K562 (cell line): ENCODE data around the gene FAM227B. TPM values are rescaled to one million over a fixed set of nuclear protein-coding genes. Genes with fewer than 3 reads are reported as not detected.
A peak's percentile ranks its signal among the peaks of the same experiment; 100 is the strongest.

Experiments used
- ATAC-seq: fragments of 200-7000 bp; cut with Tn5 transposase; 3 replicates; pipeline ENCODE4 v1.9.1; 2020; ENCODE audit warnings: moderate library complexity
- BruUV-seq: library from RNA; stranded (reverse); fragments of 400-500 nt; replicated peaks from 2 replicates; lab custom pipeline; 2021; lab: Mats Ljungman, UMichigan
- CTCF ChIA-PET: fragments of 300-600 bp; formaldehyde crosslinking; extraction: SDS; loops from one replicate; lab custom pipeline; 2021; ENCODE audit warnings: low intra/inter-chr PET ratio; lab: Yijun Ruan, JAX
- POLR2A ChIA-PET: fragments of 300-600, 350-650 bp; sonication (Branson Sonifier 250); formaldehyde crosslinking; extraction: SDS; loops from one replicate; lab custom pipeline; 2021; ENCODE audit warnings: antibody characterized with exemption, inconsistent platforms; lab: Yijun Ruan, JAX
- DNase-seq, 4 experiments: peaks; one replicate each; pipeline versions ENCODE4 v3.0.0 to v3.0.0-alpha.2; 2011 to 2018; ENCODE audit warnings: low spot score in 3 of 4, mixed read lengths in 3 of 4; ENCODE audit errors: extremely low read depth in 1 of 4
- FAIRE-seq: peaks from 2 replicates; lab custom pipeline; 2011; peaks lifted over from hg19 to GRCh38; lab: Jason Lieb, UNC
- H2AFZ ChIP-seq: 2 replicates; pipeline ENCODE4 v1.6.0; 2011; ENCODE audit warnings: low read depth, low read length, control low read depth, inconsistent platforms
- H3K27ac ChIP-seq: fragments of 200-600 bp; 3 replicates; pipeline ENCODE4 v1.8.0; 2011; ENCODE audit warnings: low read depth, mild to moderate bottlenecking, control low read depth, inconsistent platforms, low read length, moderate library complexity, mixed read lengths; ENCODE audit errors: extremely low read depth
- H3K27me3 ChIP-seq, 2 experiments: fragments of 300-600 bp in 1 of 2; 2 replicates in 1 of 2; 3 replicates in 1 of 2; pipeline versions ENCODE4 v1.6.0 to v1.8.0; 2011; ENCODE audit warnings: inconsistent platforms in 2 of 2, low read length in 2 of 2, mild to moderate bottlenecking in 1 of 2, mixed read lengths in 1 of 2, moderate library complexity in 1 of 2; ENCODE audit not compliant: control insufficient read depth in 2 of 2, insufficient read depth in 2 of 2
- H3K36me3 ChIP-seq: fragments of 300-600 bp; 3 replicates; pipeline ENCODE4 v1.8.0; 2011; ENCODE audit warnings: mild to moderate bottlenecking, low read length, inconsistent platforms; ENCODE audit not compliant: control insufficient read depth, insufficient read depth
- H3K4me1 ChIP-seq, 2 experiments: fragments of 200-600 bp in 1 of 2; replicated peaks in 1 of 2; 2 replicates in 1 of 2; 3 replicates in 1 of 2; pipeline versions ENCODE4 v1.5.1 to v1.8.0; 2011; ENCODE audit warnings: inconsistent platforms in 2 of 2, low read length in 2 of 2, mild to moderate bottlenecking in 1 of 2, mixed read lengths in 1 of 2, moderate library complexity in 1 of 2; ENCODE audit not compliant: control insufficient read depth in 2 of 2, insufficient read depth in 2 of 2
- H3K4me2 ChIP-seq: 2 replicates; pipeline ENCODE4 v1.6.1; 2011; ENCODE audit warnings: low read length, control low read depth, inconsistent platforms, mixed read lengths; ENCODE audit not compliant: insufficient read depth
- H3K4me3 ChIP-seq: fragments of 200-600 bp; sonication (generic), shearing (Covaris generic); 2 replicates; pipeline ENCODE4 v1.5.1; 2016; ENCODE audit warnings: control low read depth, inconsistent platforms
- H3K79me2 ChIP-seq: fragments of 200-600 bp; 3 replicates; pipeline ENCODE4 v1.8.0; 2011; ENCODE audit warnings: low read length, inconsistent platforms; ENCODE audit not compliant: control insufficient read depth, insufficient read depth
- H3K9ac ChIP-seq, 2 experiments: 2 replicates each; pipeline versions ENCODE4 v1.6.0 to v1.6.1; 2011; ENCODE audit warnings: low read depth in 2 of 2, low read length in 2 of 2, control low read depth in 1 of 2, inconsistent platforms in 1 of 2, mild to moderate bottlenecking in 1 of 2, mixed read lengths in 1 of 2; ENCODE audit not compliant: insufficient read depth in 1 of 2
- H3K9me1 ChIP-seq: one replicate; pipeline ENCODE4 v1.6.0; 2011; ENCODE audit warnings: inconsistent platforms, mild to moderate bottlenecking, low read length, moderate library complexity; ENCODE audit not compliant: control insufficient read depth, insufficient read depth
- H3K9me3 ChIP-seq: replicated peaks from 2 replicates; pipeline ENCODE4 v1.5.1; 2011; ENCODE audit warnings: low read depth, low read length, inconsistent platforms; ENCODE audit not compliant: control insufficient read depth, insufficient read depth
- H4K20me1 ChIP-seq: replicated peaks from 2 replicates; pipeline ENCODE4 v1.6.1; 2011; ENCODE audit warnings: low read length, inconsistent platforms, mixed read lengths; ENCODE audit not compliant: control insufficient read depth, insufficient read depth
- CBX2 ChIP-seq: fragments of 200-600 bp; sonication (generic); IDR thresholded peaks from one replicate; pipeline ENCODE4 v1.6.1; 2012; ENCODE audit warnings: mild to moderate bottlenecking, low read length, inconsistent platforms; ENCODE audit not compliant: insufficient read depth, poor library complexity, severe bottlenecking
- CEBPB ChIP-seq: fragments of 450-650 bp; IDR thresholded peaks from 2 replicates; pipeline ENCODE4 v1.6.1; 2016; ENCODE audit warnings: missing genetic modification characterization, missing compliant biosample characterization
- FOXA3 ChIP-seq, 2 experiments: fragments of 450-650 bp in 1 of 2; sonication (generic) in 1 of 2; formaldehyde crosslinking; IDR thresholded peaks in 1 of 2; conservative IDR thresholded peaks in 1 of 2; 2 replicates each; pipeline versions ENCODE4 v1.4.0 to v1.8.0; 2020 to 2022; ENCODE audit warnings: mild to moderate bottlenecking in 2 of 2, missing genetic modification reagents in 1 of 2
- FOXK2 ChIP-seq, 2 experiments: fragments of 450-650 bp; IDR thresholded peaks in 1 of 2; conservative IDR thresholded peaks in 1 of 2; 2 replicates each; pipeline ENCODE4 v1.6.1; 2016; ENCODE audit warnings: low read depth in 2 of 2, mild to moderate bottlenecking in 1 of 2
- NR1H2 ChIP-seq: sonication (generic); formaldehyde crosslinking; IDR thresholded peaks from 2 replicates; pipeline ENCODE4 v1.4.0; 2020; ENCODE audit warnings: mild to moderate bottlenecking, missing genetic modification reagents
- PPARD ChIP-seq: fragments of 250-450 bp; sonication (Bioruptor Pico); IDR thresholded peaks from 2 replicates; pipeline ENCODE4 v1.8.0; 2022; ENCODE audit warnings: inconsistent platforms, mild to moderate bottlenecking, moderate library complexity
- RBBP5 ChIP-seq: fragments of 200-600 bp; sonication (generic); IDR thresholded peaks from 2 replicates; pipeline ENCODE4 v1.6.1; 2012; ENCODE audit warnings: borderline replicate concordance, mild to moderate bottlenecking, low read length, control low read depth, inconsistent platforms; ENCODE audit not compliant: insufficient read depth, poor library complexity, severe bottlenecking
- ZBTB34 ChIP-seq: fragments of 250-450 bp; sonication (Bioruptor Pico); IDR thresholded peaks from 2 replicates; pipeline ENCODE4 v1.8.0; 2021; ENCODE audit warnings: mild to moderate bottlenecking, moderate library complexity
- ZNF668 ChIP-seq: fragments of 250-450 bp; sonication (Bioruptor Pico); IDR thresholded peaks from 2 replicates; pipeline ENCODE4 v1.8.0; 2022; ENCODE audit warnings: mild to moderate bottlenecking, inconsistent platforms
- ZNF76 ChIP-seq: fragments of 250-450 bp; sonication (Bioruptor Pico); IDR thresholded peaks from 2 replicates; pipeline ENCODE4 v1.4.0; 2020; ENCODE audit warnings: mild to moderate bottlenecking, moderate library complexity, borderline replicate concordance
- WGBS: fragments of 100-300 bp; shearing (Covaris generic); methylation state at CpG from one replicate; pipeline ENCODE4 v1.1.6; 2016; ENCODE audit warnings: low coverage, mixed read lengths; ENCODE audit not compliant: insufficient coverage; ENCODE audit errors: missing lambda C conversion rate; 5-methylcytosine and 5-hydroxymethylcytosine counted together
- in situ Hi-C: fragments of 300-500 bp; cut with MboI; formaldehyde crosslinking; loops from 4 replicates; pipeline ENCODE4 v1.15.0; 2018; ENCODE audit warnings: inconsistent platforms, mixed read lengths
- intact Hi-C: fragments of 100-400 bp; cut with micrococcal nuclease; formaldehyde crosslinking; loops from 2 replicates; pipeline ENCODE4 v1.14.2; 2022
- polyA plus RNA-seq, 8 experiments: library from polyadenylated mRNA; depleted of rRNA in 4 of 8; stranded (reverse) in 5 of 8; unstranded in 3 of 8; fragments of >200 nt; fragmentation: Nextera tagmentation in 2 of 8; fragmentation: Illumina TruSeq in 1 of 8; extraction: Ambion mirVana in 2 of 8; extraction: Trizol in 1 of 8; gene quantifications; 2 replicates each; pipeline versions ENCODE4 v1.2.1 to v1.2.3, GENCODE V29; 2011 to 2014; ENCODE audit warnings: inconsistent platforms in 1 of 8, missing spikeins in 1 of 8
- total RNA-seq, 7 experiments: library from RNA; depleted of rRNA in 6 of 7; stranded (reverse); fragments of >200 nt in 6 of 7; fragmentation: Illumina TruSeq in 2 of 7; extraction: Trizol in 2 of 7; gene quantifications; 2 replicates each; pipeline versions ENCODE4 v1.2.1 to v1.2.3, GENCODE V29; 2011 to 2021; ENCODE audit warnings: low replicate concordance in 1 of 7
- TF ChIP-seq, protein P1 (sequence below): fragments of 450-650 bp; formaldehyde crosslinking; IDR thresholded peaks from 2 replicates; pipeline ENCODE4 v1.4.0; 2020; ENCODE audit warnings: mild to moderate bottlenecking, moderate library complexity
- TF ChIP-seq, protein P2 (sequence below): fragments of 250-450 bp; sonication (Bioruptor Pico); IDR thresholded peaks from 2 replicates; pipeline ENCODE4 v1.4.0; 2020; ENCODE audit warnings: mild to moderate bottlenecking
- TF ChIP-seq, protein P3 (sequence below), 2 experiments: fragments of 450-650 bp; IDR thresholded peaks; 2 replicates each; pipeline ENCODE4 v1.6.1; 2016
- TF ChIP-seq, protein P4 (sequence below): sonication (generic); formaldehyde crosslinking; IDR thresholded peaks from 2 replicates; pipeline ENCODE4 v1.8.1; 2023; ENCODE audit warnings: mild to moderate bottlenecking, missing genetic modification reagents

The FAM227B gene
- total and polyA plus RNA-seq, 9 of the 15 experiments (the other 6 are each of a cell fraction or from before 2014, with no cell fraction given), result 5.1 to 12.5 (median 11.2) TPM

DNA sequence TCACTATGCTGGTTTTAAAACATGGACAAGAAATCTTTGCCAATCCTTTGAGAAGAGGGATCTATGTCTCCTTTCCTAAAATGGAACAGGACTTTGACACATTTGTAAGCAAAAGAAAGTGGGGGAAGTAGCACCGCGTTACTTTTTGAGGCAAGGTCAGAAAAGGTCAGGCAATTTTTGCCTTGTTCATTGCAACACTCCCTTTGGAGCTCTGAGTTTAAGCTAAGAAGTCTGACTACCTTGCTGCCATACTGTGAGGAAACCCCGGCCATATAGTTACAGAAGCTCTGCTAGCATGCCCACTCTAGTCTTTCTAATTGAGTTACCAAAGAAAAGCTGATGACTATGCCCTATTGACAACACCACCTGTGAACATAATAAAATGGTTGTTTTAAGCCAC, 1.4 kb downstream of the FAM227B start:
- H3K9ac ChIP-seq, result peak overlapping the region; percentile 54 to 72; a peak in 3 of 4 replicates
- H3K4me3 ChIP-seq, result peak overlapping the region; percentile 65; the same call in 1 of the 2 replicates
- ChIA-PET CTCF (no interaction called here), POLR2A (no interaction called here)
- DNase-seq (peak in 2 of 4 experiments; percentile 29 to 58), FAIRE-seq (peak; percentile 54), ATAC-seq (peak; percentile 6; the same call in 2 of the 3 replicates)
- no peaks in the 10 kb centered on the region for H4K20me1 ChIP-seq
- H3K79me2 ChIP-seq, result peaks cover 46% of the 10 kb centered on the region
- peak overlapping the region; percentile 90 for H3K4me2 ChIP-seq
- H3K36me3 ChIP-seq, result peaks cover 7% of the 10 kb centered on the region
- H3K4me1 ChIP-seq, result peaks cover 0 to 10% of the 10 kb centered on the region in 2 experiments; a peak in 2 of 5 replicates
- no peaks in the 10 kb centered on the region for H3K27me3 ChIP-seq
- peaks cover 7% of the 10 kb centered on the region; the same call in 1 of the 2 replicates for H3K9me3 ChIP-seq
- H3K9me1 ChIP-seq, result no peaks in the 10 kb centered on the region
- H2AFZ ChIP-seq, result peak overlapping the region; percentile 65
- 10% methylated on average over 3 of the region's 3 CpGs for WGBS
- H3K27ac ChIP-seq, result peak overlapping the region; percentile 60
- in situ Hi-C loops, result no loop called here
- intact Hi-C loops, result loop anchor here (10.0 kb wide), 1 partner anchor 444 kb away; the partner anchor contains the start of gene GALK2
- no TSS peak for BruUV-seq
- TF ChIP-seq, protein P1, sequence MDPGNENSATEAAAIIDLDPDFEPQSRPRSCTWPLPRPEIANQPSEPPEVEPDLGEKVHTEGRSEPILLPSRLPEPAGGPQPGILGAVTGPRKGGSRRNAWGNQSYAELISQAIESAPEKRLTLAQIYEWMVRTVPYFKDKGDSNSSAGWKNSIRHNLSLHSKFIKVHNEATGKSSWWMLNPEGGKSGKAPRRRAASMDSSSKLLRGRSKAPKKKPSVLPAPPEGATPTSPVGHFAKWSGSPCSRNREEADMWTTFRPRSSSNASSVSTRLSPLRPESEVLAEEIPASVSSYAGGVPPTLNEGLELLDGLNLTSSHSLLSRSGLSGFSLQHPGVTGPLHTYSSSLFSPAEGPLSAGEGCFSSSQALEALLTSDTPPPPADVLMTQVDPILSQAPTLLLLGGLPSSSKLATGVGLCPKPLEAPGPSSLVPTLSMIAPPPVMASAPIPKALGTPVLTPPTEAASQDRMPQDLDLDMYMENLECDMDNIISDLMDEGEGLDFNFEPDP, result no peak
- TF ChIP-seq NR1H2, result no peak
- TF ChIP-seq PPARD (CRISPR knock-in tag), result no peak
- no peak for TF ChIP-seq CBX2
- TF ChIP-seq RBBP5, result no peak
- no peak for TF ChIP-seq FOXK2 (conservative IDR thresholded peaks at IDR 0.05 in 1 of 2, IDR thresholded peaks at IDR 0.05 in 1 of 2; ENCODE audit: low read depth in 2 of 2)
- TF ChIP-seq CEBPB (tag), result peak; percentile 90
- TF ChIP-seq, protein P2, sequence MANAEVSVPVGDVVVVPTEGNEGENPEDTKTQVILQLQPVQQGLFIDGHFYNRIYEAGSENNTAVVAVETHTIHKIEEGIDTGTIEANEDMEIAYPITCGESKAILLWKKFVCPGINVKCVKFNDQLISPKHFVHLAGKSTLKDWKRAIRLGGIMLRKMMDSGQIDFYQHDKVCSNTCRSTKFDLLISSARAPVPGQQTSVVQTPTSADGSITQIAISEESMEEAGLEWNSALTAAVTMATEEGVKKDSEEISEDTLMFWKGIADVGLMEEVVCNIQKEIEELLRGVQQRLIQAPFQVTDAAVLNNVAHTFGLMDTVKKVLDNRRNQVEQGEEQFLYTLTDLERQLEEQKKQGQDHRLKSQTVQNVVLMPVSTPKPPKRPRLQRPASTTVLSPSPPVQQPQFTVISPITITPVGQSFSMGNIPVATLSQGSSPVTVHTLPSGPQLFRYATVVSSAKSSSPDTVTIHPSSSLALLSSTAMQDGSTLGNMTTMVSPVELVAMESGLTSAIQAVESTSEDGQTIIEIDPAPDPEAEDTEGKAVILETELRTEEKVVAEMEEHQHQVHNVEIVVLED (CRISPR knock-in tag), result no peak
- TF ChIP-seq ZNF76, result no peak
- TF ChIP-seq FOXA3 (CRISPR knock-in tag; conservative IDR thresholded peaks at IDR 0.05 in 1 of 2, IDR thresholded peaks at IDR 0.05 in 1 of 2), result no peak
- no peak for TF ChIP-seq ZBTB34 (CRISPR knock-in tag)
- TF ChIP-seq, protein P3, sequence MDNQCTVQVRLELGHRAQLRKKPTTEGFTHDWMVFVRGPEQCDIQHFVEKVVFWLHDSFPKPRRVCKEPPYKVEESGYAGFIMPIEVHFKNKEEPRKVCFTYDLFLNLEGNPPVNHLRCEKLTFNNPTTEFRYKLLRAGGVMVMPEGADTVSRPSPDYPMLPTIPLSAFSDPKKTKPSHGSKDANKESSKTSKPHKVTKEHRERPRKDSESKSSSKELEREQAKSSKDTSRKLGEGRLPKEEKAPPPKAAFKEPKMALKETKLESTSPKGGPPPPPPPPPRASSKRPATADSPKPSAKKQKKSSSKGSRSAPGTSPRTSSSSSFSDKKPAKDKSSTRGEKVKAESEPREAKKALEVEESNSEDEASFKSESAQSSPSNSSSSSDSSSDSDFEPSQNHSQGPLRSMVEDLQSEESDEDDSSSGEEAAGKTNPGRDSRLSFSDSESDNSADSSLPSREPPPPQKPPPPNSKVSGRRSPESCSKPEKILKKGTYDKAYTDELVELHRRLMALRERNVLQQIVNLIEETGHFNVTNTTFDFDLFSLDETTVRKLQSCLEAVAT (IDR thresholded peaks at IDR 0.05), result no peak
- TF ChIP-seq ZNF668, result no peak
- TF ChIP-seq, protein P4, sequence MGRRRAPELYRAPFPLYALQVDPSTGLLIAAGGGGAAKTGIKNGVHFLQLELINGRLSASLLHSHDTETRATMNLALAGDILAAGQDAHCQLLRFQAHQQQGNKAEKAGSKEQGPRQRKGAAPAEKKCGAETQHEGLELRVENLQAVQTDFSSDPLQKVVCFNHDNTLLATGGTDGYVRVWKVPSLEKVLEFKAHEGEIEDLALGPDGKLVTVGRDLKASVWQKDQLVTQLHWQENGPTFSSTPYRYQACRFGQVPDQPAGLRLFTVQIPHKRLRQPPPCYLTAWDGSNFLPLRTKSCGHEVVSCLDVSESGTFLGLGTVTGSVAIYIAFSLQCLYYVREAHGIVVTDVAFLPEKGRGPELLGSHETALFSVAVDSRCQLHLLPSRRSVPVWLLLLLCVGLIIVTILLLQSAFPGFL (CRISPR knock-in tag), result no peak
